Medulla oblongata (tissue), 1 donor: ENCODE data around the gene USP22.
"Not testable (repeated sequence)": the region's sequence is repeated elsewhere in the genome, so short reads cannot be mapped to it uniquely, and the experiment has no call there.

Experiments used
- DNase-seq: peaks from one replicate; pipeline ENCODE4 v3.0.0-alpha.2; 2015; ENCODE audit errors: extremely low spot score

Gene USP22

GRCh38 chr17:20988001-20988636 is 54.7 kb downstream of the USP22 start:
- no peak for DNase-seq

- no peak for DNase-seq
These were observed 55.3 kb downstream of the USP22 start for GRCh38 chr17:20987511-20987910.

GRCh38 chr17:20986767-20987510 is 55.9 kb downstream of the USP22 start:
- no peak for DNase-seq

GRCh38 chr17:20983359-20983637 is 59.5 kb downstream of the USP22 start:
- no peak for DNase-seq

GRCh38 chr17:20982589-20983358 is 60.0 kb downstream of the USP22 start:
- DNase-seq: no peak

- DNase-seq: no peak
These were observed 61.5 kb downstream of the USP22 start for GRCh38 chr17:20981046-20981920.

GRCh38 chr17:20979792-20980083 is 63.1 kb downstream of the USP22 start:
- no peak for DNase-seq

GRCh38 chr17:20979007-20979791 is 63.6 kb downstream of the USP22 start:
- not testable (repeated sequence) for DNase-seq

- DNase-seq: peak; percentile 66
These were observed 65.1 kb downstream of the USP22 start for GRCh38 chr17:20977609-20978253.

GRCh38 chr17:20975566-20975965 is 67.2 kb downstream of the USP22 start:
- DNase-seq: no peak

- no peak for DNase-seq
These were observed 72.5 kb downstream of the USP22 start for GRCh38 chr17:20970329-20970728.

- no peak for DNase-seq
These were observed 73.7 kb downstream of the USP22 start for GRCh38 chr17:20968913-20969616.

- no peak for DNase-seq
These were observed 75.0 kb downstream of the USP22 start for GRCh38 chr17:20967776-20968175.

- no peak for DNase-seq
These were observed 75.9 kb downstream of the USP22 start for GRCh38 chr17:20966870-20967269.

- DNase-seq: no peak
These were observed 77.3 kb downstream of the USP22 start for GRCh38 chr17:20965492-20965891.

- DNase-seq: no peak
These were observed 81.2 kb downstream of the USP22 start for GRCh38 chr17:20961586-20961985.

GRCh38 chr17:20960871-20961270 is 81.9 kb downstream of the USP22 start:
- DNase-seq: no peak

GRCh38 chr17:20955427-20956323 is 87.1 kb downstream of the USP22 start:
- DNase-seq: no peak

GRCh38 chr17:20954794-20955193 is 88.0 kb downstream of the USP22 start:
- no peak for DNase-seq
